Dendritic cell treated with granulocyte-macrophage colony-stimulating factor and Interleukin-4, amounts not matched to agents 40 ng/mL and 50 ng/mL, for 4 days (primary cell): Measurements from ENCODE around the gene GMDS.

Experiments used
- H3K27ac Mint-ChIP-seq: one replicate; pipeline ENCODE4 v1.8.0; 2022; ENCODE audit warnings: mild to moderate bottlenecking, mixed read lengths
- H3K27me3 Mint-ChIP-seq: one replicate; pipeline ENCODE4 v1.8.0; 2022; ENCODE audit warnings: mild to moderate bottlenecking, mixed read lengths
- H3K36me3 Mint-ChIP-seq: one replicate; pipeline ENCODE4 v1.8.0; 2022; ENCODE audit warnings: low read depth, mixed read lengths
- H3K4me1 Mint-ChIP-seq: one replicate; pipeline ENCODE4 v1.8.0; 2022; ENCODE audit warnings: low read depth, mixed read lengths
- H3K4me3 Mint-ChIP-seq: one replicate; pipeline ENCODE4 v1.8.0; 2022; ENCODE audit warnings: mild to moderate bottlenecking, moderate library complexity, mixed read lengths
- H3K9me3 Mint-ChIP-seq: one replicate; pipeline ENCODE4 v1.8.0; 2022; ENCODE audit warnings: mixed read lengths
- intact Hi-C: fragments of 100-400 bp; cut with micrococcal nuclease; formaldehyde crosslinking; loops from one replicate; pipeline ENCODE4 v1.15.0; 2022

Gene GMDS

DNA sequence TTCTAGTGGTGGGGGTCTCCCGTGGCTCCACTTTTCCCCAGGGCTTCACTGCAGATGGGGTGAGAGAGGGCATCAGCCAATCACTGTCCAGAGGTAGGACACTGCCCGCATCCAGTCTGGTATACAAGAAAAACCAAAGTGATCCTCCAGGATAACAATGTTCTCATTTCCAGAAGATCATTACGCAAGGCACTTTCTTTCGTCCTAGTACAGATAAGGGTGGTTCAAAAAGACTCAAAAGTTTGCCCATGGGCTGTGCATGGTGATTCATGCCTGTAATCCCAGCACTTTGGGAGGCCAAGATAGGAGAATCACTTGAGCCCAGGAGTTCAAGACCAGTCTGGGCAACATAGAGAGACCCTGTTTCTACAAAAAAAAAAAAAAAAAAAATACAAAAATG lies 16.4 kb downstream of the GMDS start:
- no peak overlapping the region for H3K4me3 Mint-ChIP-seq
- no peaks in the 10 kb centered on the region for H3K9me3 Mint-ChIP-seq
- peaks cover 10% of the 10 kb centered on the region for H3K4me1 Mint-ChIP-seq
- intact Hi-C loops = no loop called here
- H3K36me3 Mint-ChIP-seq = no peaks in the 10 kb centered on the region
- no peaks in the 10 kb centered on the region for H3K27me3 Mint-ChIP-seq
- H3K27ac Mint-ChIP-seq = no peak overlapping the region

DNA sequence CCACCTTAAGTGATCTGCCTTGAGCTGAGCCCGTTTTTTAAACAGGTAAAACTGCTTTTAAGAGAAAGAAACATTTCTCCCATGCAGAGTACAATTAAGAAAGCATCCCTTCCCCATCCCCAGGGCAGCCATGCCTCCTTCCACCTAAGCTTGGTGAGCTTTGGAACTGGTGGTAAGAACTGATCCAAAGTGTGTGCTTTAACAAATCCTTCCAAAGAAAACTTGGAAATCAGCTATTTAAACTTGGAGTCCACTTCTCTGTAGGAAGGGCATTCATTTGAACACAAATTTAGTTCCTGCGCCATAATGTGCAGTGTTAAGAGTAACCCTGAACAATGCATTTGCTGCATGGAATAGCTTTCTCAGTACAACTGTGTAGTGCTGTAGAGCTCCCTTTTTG lies 17.0 kb downstream of the GMDS start:
- intact Hi-C loops = no loop called here
- Mint-ChIP-seq H3K27ac (no peak overlapping the region), H3K4me1 (peaks cover 14% of the 10 kb centered on the region), H3K27me3 (no peaks in the 10 kb centered on the region), H3K36me3 (no peaks in the 10 kb centered on the region), H3K9me3 (no peaks in the 10 kb centered on the region), H3K4me3 (no peak overlapping the region)

DNA sequence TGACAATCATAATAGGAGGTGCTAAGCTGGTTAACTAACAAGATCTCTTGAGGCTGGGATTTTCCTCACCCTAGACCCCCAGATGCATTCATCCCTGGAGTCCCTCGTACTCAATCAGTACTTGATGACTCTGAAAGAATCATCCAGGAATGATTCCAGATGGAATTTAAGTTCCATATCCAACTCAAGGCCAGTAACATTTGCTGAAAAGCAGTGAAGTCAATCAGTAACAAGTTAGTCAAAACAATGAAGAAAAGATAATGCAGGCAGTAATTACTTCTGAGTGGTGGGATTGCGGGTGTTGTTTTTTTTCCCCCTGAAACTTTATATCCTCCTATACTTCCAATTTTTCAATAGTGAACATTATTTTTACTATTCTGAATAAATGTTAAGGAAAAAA lies 18.6 kb downstream of the GMDS start:
- H3K9me3 Mint-ChIP-seq = no peaks in the 10 kb centered on the region
- H3K36me3 Mint-ChIP-seq = no peaks in the 10 kb centered on the region
- H3K4me3 Mint-ChIP-seq = no peak overlapping the region
- peaks cover 28% of the 10 kb centered on the region for H3K4me1 Mint-ChIP-seq
- H3K27me3 Mint-ChIP-seq = no peaks in the 10 kb centered on the region
- no peak overlapping the region for H3K27ac Mint-ChIP-seq
- intact Hi-C loops = no loop called here

DNA sequence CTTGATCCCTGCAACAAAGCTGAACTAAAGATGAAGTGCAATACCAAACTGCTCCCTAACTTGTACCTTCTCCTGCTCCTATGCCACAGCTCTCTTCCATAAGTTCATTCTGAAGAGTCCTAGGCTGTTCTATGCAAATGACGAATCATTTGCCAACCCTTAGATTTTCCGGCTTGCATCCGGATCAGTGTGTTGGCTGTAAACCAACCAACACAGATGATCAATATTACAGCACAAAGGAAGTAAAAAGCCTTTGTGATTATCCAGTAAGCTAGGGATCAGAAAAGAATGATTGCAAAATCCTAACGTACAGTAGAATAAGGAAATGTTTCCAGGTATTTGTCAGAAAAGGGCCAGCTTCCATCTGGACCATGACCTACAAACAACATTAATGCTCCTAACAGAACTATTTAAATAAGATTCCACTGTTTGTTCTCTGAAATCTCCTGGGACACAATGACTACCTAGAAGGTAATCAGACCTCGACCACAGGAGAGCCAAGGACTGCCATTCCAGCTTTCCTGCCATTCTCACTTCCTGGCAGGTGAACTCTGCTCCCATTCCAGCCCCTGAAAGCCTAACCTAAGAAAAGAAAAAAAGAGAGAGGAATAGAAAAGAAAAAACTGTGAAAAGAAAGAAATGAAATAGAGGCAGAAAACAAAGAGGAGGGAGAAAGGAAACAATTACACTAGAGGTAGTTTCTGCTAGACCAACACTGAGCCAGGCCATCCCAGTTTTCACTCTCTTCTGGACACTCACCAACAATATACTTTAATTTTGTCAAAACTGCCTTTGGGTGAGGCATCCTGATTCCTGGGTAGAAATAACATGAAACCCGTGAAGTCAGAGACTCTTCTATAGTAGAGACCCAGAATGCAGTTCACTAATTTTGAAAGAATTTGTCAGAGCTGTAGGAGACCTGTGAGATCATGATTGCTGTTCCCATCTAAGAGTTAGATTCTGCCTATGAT lies 19.7 kb downstream of the GMDS start:
- Mint-ChIP-seq H3K9me3 (no peaks in the 10 kb centered on the region), H3K36me3 (no peaks in the 10 kb centered on the region), H3K4me1 (peaks cover 27% of the 10 kb centered on the region), H3K4me3 (no peak overlapping the region), H3K27ac (peak overlapping the region; percentile 7), H3K27me3 (no peaks in the 10 kb centered on the region)
- intact Hi-C loops = no loop called here

DNA sequence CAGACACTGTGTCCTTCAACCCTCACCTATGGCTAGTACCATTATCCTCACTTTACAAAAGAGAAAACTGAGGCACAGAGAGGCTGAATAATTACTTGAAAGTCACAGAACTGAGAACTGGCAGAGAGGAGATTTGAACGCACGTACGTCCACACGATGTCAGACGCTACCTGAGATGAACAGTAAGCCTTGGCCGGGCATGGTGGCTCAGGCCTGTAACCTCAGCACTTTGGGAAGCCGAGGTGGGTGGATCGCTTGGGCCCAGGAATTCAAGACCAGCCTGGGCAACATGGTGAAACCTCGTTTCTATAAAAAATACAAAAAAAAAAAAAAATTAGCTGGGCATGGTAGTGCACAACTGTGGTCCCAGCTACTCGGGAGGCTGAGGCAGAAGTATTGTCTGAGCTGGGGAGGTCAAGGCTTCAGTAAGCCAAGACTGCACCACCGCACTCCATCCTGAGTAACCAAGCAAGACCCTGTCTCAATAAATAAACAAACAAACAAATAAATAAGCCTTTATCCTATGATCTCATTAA lies 20.5 kb downstream of the GMDS start:
- Mint-ChIP-seq H3K27ac (no peak overlapping the region), H3K9me3 (no peaks in the 10 kb centered on the region), H3K27me3 (no peaks in the 10 kb centered on the region), H3K4me1 (peaks cover 27% of the 10 kb centered on the region), H3K4me3 (no peak overlapping the region), H3K36me3 (no peaks in the 10 kb centered on the region)
- intact Hi-C loops = no loop called here

DNA sequence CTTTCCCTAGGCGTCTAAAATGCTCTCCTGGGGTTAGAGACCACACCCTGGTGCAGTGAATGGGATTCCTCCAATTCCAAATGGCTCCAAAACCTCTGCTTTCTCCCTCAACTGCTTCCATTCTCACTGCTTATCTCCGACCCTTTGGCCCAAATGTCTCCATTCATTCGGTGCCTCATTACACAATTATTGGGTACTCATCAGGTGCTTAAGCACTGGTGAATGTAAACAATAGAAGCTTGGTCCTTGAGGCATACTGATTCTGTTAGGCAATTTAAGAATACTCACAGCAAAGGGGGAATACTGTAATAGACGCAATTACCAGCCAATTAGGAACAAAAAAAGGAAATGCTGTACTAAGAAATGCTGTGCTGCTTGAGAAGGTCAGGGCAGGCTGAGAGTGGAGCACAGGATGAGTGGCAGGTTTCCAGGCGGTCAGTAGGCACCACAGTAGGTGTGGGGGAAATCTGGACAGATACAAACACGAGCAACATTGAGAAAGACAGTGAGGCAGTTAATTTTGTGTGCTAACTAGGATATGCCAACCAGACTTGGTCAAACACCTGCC lies 23.0 kb downstream of the GMDS start:
- Mint-ChIP-seq H3K4me1 (peaks cover 27% of the 10 kb centered on the region), H3K4me3 (peak overlapping the region; percentile 80), H3K27me3 (no peaks in the 10 kb centered on the region), H3K36me3 (no peaks in the 10 kb centered on the region), H3K9me3 (no peaks in the 10 kb centered on the region), H3K27ac (peak overlapping the region; percentile 84)
- intact Hi-C loops = no loop called here

DNA sequence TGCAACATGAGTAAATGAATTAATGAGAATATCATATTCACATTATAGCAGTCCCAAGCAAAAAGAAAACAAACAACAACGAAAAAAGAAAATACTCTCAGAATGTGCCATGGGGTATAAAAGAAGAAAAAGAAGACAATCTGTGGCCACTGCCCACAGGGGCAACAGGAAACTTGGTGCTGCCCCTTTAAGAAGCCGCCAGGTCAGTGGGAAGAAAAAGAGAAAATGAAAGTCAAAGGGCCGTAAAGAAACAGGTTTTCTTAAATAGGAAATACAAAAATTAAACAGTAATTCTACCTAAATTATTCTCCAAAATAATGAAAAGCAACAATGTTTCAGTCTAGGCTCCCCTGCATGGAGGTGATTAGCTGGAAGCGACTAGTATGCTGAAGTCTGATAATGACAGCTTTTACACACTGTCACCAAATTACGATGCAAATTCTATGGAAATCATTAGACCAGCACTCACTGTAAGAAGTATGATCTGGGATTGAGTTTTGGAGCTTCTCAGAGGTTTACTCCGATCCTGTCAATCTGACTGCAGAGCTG lies 23.6 kb downstream of the GMDS start:
- Mint-ChIP-seq H3K27me3 (no peaks in the 10 kb centered on the region), H3K9me3 (no peaks in the 10 kb centered on the region), H3K4me3 (peak overlapping the region; percentile 80), H3K27ac (peak overlapping the region; percentile 84), H3K4me1 (peaks cover 27% of the 10 kb centered on the region), H3K36me3 (no peaks in the 10 kb centered on the region)
- intact Hi-C loops = no loop called here

DNA sequence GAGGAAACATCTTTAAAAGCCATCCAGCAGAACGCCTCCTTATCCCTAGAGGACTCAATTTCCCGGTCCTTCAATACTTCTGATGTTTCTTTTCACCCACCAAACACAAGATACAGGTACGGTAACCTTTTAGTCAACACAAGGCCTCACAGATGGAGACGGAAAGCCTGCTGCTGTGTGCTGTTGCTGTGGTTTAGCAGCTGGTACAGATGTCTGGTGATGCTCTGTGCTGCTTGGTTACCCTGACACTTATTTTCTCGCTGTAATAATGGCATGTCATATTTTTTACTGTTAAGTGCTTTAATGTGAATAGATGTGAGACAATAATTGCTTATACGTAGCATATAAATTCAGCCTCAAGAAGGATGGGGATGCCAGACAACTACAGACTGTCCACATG lies 25.3 kb downstream of the GMDS start:
- no peaks in the 10 kb centered on the region for H3K9me3 Mint-ChIP-seq
- no peak overlapping the region for H3K4me3 Mint-ChIP-seq
- intact Hi-C loops = no loop called here
- H3K27ac Mint-ChIP-seq = no peak overlapping the region
- peaks cover 22% of the 10 kb centered on the region for H3K4me1 Mint-ChIP-seq
- H3K36me3 Mint-ChIP-seq = no peaks in the 10 kb centered on the region
- no peaks in the 10 kb centered on the region for H3K27me3 Mint-ChIP-seq

DNA sequence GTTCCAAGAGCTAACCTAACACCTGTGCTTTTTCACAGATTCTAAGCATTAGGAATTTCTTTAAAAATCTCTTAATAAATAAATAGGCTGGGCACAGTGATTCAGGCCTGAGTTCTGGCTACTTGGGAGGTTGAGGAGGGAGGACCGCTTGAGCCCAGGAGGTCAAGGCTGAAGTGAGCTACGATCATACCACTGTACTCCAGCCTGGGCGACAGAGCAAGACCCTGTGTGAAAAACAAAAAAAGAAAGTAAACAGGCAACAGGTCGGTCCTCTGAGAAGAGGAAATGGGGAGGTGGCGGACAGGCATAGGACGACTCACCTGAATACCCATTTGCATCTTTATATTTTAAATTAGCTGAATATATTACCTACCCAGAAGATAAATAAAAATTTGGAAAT lies 26.5 kb downstream of the GMDS start:
- H3K27ac Mint-ChIP-seq = no peak overlapping the region
- intact Hi-C loops = no loop called here

DNA sequence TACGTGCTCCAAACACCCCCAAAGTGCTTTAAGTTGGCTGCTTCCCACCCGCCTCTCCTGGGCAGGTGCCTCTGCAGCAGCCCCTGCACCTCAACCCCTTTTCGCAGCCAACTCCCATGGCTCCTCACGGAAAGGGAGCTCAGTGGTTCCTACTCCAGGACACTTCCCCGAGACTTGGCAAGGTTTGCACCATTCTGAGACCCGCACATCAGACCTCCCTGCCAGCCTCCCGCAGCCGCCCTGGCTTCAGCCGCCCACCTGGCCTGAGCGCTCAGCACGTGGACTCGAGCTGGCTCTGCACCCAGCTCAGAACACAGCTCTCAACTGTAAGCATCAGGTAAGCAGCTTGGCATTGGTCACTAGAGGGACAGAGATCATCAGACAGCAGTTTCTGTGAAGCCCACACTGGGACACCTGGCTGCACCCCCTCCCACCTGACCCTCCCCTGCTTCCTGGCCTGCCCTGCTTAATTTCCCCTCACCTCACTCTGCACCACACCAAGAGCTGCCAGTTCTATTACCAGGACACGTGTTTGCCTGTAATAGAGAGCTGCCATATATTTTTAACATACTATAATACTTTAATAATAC lies 28.5 kb downstream of the GMDS start:
- Mint-ChIP-seq H3K4me3 (no peak overlapping the region), H3K9me3 (no peaks in the 10 kb centered on the region), H3K27ac (no peak overlapping the region), H3K36me3 (no peaks in the 10 kb centered on the region), H3K4me1 (peaks cover 5% of the 10 kb centered on the region), H3K27me3 (no peaks in the 10 kb centered on the region)
- intact Hi-C loops = no loop called here

More for the DNA sequence above, 26.5 kb downstream of the GMDS start:
- H3K9me3 Mint-ChIP-seq = no peaks in the 10 kb centered on the region
- no peaks in the 10 kb centered on the region for H3K27me3 Mint-ChIP-seq
- no peaks in the 10 kb centered on the region for H3K36me3 Mint-ChIP-seq
- no peak overlapping the region for H3K4me3 Mint-ChIP-seq
- H3K4me1 Mint-ChIP-seq = peaks cover 22% of the 10 kb centered on the region

DNA sequence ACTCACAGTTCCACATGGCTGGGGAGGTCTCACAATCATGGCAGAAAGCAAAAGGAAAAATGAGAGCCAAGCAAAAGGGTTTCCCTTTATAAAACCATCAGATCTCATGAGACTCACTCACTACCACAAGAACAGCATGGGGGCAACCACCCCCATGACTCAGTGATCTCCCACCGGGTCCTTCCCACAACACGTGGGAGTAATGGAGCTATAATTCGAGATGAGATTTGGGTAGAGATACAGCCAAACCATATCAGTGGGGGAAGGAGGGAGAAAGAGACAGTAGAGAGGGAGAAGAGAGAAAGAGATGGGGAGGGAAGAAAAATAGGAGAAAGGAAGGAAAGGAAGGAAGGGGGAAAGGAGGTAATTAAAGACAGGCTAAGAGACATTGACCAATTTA lies 30.1 kb downstream of the GMDS start:
- intact Hi-C loops = no loop called here
- H3K27me3 Mint-ChIP-seq = no peaks in the 10 kb centered on the region
- H3K36me3 Mint-ChIP-seq = no peaks in the 10 kb centered on the region
- H3K9me3 Mint-ChIP-seq = no peaks in the 10 kb centered on the region
- H3K4me3 Mint-ChIP-seq = no peak overlapping the region
- H3K27ac Mint-ChIP-seq = no peak overlapping the region
- H3K4me1 Mint-ChIP-seq = no peaks in the 10 kb centered on the region

DNA sequence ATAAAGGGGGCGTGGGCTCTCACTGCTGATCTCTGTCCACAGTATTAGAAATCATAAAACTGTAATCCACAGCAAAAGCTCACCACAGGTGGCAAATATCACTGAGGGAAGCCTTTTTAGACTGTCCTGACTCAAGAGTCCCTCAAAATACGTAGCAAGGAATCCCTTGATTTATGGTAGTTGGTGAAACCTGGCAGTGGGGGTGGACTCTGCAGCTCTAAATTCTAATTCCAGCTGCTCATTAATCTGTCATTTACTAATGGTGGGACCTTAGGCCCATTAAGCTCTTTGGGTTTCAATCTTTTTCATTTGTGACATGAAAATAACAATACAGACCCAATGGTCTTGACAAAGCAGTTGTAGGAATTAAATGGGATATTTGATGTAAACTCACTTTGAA lies 32.3 kb downstream of the GMDS start:
- Mint-ChIP-seq H3K4me3 (no peak overlapping the region), H3K9me3 (no peaks in the 10 kb centered on the region), H3K27me3 (no peaks in the 10 kb centered on the region), H3K36me3 (no peaks in the 10 kb centered on the region), H3K4me1 (no peaks in the 10 kb centered on the region), H3K27ac (no peak overlapping the region)
- intact Hi-C loops = no loop called here

DNA sequence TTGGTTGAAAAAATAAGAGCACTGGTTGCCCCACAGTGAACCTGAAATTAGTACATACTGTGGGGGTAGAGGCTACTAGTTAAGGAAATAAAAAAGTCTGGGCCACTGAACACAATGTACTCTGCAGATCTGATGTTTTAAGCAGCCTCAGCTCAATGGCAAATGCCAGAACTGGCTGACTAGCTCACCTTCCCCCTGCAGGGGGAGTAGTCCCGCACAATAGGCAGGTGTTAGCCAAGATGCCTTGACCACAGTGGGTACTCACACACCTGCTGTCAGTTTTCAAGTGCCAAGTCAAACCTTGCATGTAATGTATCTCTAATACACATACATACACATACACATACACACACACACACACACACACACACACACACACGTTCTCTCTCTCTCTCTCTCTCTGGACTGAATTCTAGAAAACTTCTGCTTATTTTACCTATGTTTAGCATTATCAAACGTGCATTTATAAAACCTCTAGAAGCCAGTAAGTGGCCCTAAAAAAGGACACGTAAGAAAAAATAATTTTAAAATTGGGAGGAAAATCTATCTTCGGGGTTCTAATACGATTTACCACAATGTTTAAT lies 36.1 kb downstream of the GMDS start:
- Mint-ChIP-seq H3K9me3 (no peaks in the 10 kb centered on the region), H3K4me1 (no peaks in the 10 kb centered on the region), H3K4me3 (no peak overlapping the region), H3K36me3 (no peaks in the 10 kb centered on the region), H3K27ac (no peak overlapping the region), H3K27me3 (no peaks in the 10 kb centered on the region)
- intact Hi-C loops = loop anchor here (10.0 kb wide), 2 partner anchors 145 to 235 kb away; no protein-coding TSS in a partner anchor
